GM18499 (cell line): ENCODE results near the gene E2F6.

Source experiments
- ATAC-seq: cut with Tn5 transposase; IDR thresholded peaks from one replicate; pipeline ENCODE4 v1.9.1; 2021; ENCODE audit warnings: moderate number of reproducible peaks; ENCODE audit not compliant: insufficient read depth, unreplicated experiment

E2F6 gene

DNA sequence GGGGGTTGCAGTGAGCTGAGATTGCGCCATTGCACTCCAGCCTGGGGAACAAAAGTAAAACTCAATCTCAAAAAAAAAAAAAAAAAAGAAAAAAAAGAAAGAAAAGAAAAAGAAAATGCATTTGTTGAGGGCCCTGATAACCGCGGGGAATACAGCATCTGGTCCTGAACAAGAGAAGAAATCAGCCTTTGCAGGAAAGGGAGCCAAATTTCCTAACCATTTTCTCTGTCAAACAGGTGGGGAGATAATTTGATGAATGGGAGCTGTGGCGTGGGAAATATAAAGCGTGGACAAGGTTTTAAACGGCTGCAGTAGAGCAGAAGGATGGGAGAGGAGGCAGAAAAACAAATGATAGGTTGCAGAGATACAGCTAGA lies 864 bp downstream of the E2F6 start:
- no peak for ATAC-seq

DNA sequence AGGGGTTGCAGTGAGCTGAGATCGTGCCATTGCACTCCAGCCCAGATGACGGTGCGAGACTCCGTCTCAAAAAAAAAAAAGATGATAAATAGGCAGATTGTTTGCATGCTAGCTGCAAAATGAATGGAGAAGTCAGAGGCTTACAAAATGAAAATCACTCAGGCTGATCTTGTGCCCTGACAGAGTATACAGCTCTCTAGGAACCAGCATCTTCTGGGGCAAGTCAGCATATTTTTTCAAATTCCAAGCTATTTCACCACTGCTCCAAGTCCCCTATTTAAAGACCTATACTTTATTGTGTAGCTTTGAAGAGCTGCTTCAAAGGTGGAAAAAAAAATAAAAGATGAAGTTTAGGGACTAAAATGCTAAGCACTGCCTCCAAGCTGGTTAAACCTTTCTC lies 6.1 kb downstream of the E2F6 start:
- no peak for ATAC-seq

DNA sequence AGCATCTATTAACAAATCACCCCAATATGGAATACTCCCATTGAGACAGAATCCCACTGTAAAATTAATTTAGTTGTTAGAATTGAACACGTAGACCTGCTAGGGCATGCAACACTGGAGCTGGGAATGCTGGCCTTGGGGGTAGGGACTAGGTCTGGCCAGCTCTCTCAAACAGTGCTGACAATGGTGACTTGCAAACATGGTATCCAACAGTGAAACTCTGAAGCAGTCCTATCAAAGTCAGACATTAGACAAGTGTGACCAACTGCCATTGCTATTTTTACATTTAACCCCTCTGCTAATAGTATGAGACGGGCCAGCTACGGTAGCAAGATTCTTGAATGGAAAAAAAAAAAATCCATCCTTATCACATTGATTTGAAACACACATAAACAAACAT lies 7.2 kb downstream of the E2F6 start:
- no peak for ATAC-seq

DNA sequence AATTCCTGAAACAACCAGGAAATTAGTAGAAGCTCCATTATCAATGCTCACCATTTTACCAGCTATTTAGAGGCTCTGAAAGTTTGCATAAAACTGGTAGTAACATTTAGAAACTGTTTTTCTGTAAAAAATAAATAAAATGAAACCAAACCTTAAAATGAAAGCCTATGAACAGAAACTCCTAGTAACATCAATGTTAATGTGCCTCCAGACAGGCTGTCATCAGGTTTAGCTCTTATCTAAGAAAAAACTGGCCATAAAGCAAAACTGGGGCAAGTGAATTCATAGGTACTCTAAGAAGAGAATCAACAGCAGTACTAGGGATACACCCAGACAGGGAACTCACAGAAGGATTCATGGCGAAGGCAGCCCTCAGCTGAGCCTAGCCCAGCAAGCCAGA lies 8.0 kb downstream of the E2F6 start:
- no peak for ATAC-seq

DNA sequence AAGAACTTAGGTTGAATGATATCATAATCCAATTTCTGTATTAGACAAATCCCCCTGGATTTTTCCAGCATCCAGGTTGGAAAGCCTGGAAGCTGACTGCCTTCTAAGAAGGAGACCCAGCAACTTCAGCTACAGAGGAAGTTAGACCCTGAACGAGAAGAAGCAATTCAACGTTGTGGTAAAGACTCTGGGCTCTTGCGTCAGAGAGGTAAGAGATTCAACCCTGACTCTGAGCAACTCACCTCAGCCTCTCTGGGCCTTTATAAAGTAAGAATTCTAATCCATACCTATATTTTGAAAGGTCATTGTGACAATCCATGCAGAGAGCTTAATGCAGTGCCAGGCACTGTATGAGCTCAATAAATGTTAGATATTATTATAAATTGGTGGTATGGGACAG lies 9.7 kb downstream of the E2F6 start:
- no peak for ATAC-seq

DNA sequence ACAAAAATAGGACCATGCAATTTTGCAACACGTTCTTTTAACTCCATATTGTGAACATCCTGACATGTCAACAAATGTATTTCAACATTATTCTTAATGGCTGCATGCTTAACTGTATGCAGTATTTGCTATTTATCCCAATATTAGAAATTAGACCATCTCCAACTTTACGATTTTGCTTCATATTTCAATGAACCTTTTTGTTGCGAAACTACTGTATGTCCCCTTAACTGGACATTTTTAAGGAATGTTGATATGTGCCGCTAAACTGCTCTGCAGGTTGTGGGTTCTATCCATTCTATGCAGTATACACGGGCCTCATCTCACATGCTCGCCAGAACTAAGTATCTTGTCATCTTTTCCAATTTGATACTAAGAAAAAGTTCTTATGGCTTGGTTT lies 11.1 kb downstream of the E2F6 start:
- ATAC-seq: no peak

DNA sequence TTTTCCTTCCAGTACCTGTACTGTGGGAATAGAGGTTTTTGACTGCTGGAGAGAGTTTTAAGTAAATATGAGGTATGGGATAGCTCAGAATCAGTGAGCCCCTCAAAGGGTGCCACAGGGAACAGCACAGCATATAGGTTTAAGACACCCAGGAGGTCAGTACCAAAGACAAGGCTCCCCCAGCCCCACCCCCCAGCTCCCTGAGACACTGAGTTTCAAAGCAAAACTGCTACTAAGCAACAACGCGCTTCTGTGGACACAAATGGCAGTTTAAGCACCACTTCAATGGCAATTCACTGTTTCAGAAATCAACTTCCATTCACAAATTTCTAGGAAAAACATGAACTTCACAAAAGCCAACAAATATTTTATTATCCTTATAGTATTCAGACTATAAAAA lies 15.2 kb downstream of the E2F6 start:
- ATAC-seq: no peak

DNA sequence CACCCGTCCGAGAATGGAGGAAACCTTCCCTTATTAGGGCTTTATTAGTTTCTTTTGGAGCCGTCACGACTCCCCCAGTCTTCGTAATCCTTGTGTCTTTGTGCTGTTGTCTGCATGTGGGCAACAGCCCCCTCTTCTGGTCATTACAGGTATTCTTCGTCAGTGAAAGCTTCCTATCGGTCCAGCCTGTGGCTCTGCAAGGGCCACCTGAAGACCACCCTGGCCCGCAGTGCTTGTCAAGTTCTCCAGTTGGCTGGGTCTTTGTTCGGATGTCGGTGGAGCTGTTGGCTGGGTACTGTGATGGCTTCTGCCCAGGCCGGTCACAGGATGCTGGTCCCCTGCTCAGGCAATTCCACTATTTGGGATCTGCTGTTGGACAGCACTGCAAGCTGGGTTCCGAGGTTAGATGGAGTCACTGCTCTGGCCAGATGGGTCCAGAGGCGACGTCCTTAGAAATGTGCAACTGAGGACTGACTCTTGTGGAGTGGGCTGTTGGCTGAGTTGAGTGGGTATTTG lies 19.2 kb downstream of the E2F6 start:
- ATAC-seq: no peak

DNA sequence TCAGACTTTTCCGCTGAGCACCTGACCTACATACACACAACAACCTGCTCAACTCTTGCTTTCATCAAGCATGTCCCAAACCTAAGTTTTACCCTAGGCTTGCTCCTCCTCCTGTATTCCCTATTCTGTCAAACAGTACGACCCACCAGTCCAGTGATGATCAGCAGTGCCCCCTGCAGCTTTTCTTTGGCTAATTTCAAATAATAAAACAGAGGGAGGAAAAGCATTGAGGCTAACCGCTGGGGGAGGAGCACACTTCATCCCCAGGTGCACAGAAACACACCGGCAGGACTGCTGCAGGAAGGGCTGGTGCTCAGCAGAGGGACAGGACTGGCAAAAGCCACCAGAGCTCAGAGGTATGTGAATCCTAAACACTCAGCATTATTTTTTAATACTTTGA lies 21.2 kb downstream of the E2F6 start:
- ATAC-seq: no peak

DNA sequence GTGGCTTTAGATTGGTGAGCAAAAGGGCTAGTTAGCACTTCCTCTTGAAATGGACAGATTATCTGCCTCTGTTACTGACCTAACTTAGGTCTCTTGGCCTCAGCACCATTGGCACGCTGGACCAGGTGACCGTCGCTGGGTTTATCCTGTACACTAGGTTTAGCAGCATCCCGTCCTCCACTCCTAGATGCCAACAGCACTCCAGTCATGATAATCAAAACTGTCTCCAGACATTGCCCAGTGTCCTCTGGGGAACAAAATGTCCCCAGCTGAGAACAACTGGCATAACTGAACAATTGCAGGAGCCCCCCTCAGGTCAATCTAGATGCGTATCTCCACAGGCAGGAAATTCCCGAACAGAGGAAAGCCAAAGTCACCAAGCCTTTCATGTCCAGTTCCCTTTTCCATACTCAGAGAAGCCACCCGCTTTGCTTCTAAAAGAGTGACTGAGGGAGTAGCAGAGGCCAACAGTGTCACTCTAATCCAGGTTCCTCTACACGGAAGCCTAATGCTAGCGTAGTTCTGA lies 27.3 kb downstream of the E2F6 start:
- ATAC-seq: no peak

DNA sequence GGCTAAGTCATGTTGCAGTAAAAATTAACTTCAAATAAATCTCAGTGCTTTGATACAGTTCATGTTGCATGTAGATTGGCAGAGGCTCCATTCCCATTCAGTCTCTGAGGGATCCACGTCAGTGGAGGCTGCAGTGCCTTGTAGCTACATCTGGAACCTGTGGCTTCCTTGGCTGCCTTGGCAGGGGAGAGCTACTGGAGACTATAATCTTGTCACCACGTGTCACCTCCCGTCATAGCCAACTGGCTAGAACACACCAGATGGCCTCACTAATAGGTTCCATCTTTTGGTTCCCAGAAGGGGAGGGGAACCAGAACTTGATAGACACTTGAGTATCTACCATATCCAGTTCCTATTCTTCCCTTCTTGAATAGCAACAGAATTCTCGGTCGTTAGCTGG lies 28.4 kb downstream of the E2F6 start:
- ATAC-seq: no peak

DNA sequence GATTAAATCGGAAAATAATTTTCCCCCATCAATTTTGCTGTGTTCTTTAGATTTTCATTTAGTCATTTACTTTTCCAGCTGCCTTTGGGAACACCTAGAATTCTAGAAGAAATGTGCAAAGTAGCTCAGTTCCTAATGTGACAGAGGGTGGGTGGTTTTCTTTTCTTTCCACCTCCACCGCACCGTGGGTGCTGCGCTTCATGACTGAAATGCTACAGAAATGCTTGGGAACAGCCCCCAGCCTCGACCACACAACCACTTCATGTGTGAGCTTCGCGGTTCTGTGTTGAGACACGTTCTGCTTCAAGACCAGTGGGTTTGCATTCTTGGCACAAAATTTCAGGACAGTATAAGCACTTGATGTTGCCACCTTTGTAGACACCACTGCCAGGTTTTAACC lies 30.9 kb downstream of the E2F6 start:
- ATAC-seq: no peak

DNA sequence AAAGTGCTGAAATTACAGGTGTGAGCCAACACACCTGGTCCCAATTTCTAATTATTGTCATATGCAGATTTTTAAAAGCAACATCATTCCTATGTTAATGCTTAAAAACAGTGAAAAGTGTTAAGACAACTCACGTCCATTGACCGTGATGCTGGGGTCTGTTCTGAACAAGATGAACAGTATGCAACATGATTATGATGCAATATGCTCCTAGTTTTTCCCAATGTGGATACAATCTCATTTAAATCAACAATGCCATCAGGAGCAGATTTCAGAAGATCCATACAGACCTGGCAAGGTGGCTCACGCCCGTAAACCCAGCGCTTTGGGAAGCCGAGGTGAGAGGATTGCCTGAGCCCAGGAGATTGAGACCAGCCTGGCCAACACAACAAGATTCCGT lies 31.5 kb downstream of the E2F6 start:
- ATAC-seq: no peak

DNA sequence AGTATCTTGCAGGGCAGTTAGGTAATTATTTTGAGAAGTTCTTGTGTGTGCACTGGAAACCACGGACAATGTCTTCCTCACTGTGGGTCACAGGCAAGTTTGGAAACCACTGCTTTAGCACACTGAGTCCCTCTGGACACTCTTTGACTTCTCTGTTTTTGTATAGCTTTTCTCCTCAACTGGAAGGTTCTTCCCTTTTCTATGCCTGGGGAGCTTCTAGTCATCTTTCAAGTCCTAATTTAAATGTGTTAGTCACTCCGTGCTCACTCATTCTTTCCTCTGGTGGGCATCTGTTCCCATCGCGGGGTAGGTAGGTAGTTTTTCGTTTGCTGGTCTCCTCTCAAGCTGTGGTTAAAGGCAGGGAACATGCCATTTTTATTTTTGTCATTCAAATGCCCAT lies 32.1 kb downstream of the E2F6 start:
- no peak for ATAC-seq

DNA sequence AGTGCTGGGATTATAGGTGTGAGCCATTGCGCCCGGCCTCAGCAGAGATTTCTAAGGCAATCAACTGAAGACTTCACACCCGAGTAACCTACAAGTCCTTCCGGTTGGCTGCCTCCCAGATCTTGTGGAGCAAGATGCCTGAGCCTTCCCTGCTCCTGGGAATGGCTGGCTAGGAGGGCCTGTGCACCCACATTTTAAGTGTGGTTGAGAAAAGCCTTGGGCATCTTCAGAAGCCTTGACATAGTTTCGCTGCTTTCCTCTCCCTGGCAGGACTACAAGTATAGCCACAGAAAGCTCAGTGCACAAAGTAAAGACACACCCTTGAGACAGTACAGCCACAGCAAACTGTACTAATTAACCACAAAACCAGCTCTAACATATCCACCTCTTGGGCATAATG lies 35.2 kb downstream of the E2F6 start:
- ATAC-seq: no peak

DNA sequence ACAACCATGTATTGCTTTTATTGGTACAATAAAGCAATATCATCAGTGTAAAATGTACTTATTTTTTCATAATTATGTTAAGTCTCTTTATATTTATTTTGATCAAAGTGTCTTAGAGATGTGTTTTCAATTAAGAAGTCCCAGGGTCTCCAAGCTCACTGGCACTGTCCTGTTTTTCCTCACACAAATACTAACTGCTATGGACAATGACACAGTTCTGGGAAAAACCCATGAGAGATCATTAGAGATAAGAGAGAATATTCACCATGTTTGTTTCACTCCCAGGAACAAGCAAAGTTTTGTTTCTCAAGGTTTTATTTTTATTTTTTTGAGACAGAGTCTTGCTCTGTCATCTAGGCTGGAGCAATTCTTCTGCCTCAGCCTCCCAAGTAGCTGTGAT lies 38.7 kb downstream of the E2F6 start:
- ATAC-seq: no peak

DNA sequence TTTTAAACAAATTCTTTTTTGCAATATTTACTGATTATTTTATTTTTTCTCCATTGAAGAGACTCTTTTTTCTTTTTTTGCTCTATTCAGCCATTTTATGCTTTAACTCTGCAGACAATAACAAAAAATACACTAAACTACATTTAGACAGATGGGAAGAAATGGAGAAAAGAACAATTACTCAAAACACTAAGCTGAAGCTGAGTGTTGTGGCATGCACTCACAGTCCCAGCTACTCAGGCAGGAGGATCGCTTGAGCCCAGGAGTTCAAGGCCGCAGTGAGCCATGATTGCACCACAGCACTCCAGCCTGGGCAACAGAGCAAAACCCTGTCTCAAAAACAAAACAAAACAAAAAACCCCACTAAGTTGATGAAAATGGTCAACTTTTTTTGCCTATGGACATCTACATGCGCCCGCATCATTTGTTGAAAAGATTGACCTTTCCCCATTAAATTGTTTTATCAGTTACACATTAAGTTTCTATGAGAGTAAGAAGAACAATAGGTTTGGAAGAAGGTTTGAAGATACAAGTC lies 43.0 kb downstream of the E2F6 start:
- ATAC-seq: no peak

DNA sequence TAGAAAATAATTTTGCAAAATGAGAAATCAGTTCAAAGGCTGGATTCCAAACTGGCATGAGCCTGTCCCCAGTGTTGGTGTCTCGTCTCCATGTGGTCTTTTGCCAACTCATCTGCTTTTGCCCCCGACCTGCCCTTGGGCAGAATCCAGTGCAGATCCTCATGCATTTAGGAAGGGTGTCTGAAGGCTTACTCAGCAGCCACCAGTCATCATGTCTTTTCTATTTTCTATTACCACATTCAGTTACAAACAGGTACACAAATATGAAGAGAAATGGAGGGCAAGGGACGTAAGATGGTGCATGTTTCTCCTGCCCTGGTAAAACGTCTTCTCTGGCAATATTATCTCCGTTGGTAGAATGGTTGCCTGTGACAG lies 43.5 kb downstream of the E2F6 start:
- no peak for ATAC-seq

DNA sequence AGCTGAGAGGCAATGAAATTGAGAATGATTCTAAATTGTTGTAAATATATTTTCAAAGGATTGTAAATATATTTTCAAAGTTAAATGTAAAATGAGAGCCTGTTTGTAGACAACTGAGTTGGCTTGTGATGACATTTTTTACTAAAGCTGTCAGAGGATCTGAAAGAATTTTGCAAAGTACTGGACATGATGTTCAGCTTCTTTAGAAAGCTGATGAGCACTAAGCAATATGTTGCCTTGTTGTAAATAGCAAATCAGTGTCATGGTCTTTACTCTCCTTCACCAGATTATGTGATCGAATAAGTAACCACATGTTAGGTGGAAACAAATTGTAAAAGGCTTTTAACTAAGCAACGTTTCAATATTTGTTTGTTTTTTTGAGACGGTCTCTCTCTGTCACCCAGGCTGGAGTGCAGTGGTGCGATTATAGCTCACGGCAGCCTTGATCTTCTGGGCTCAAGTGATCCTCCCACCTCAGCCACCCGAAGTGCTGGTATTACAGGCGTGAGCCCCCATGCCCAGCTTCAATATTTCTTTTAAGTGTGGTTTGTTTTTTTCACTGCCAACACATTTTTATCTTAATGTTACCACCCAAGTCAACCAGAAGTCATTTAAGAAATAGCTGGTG lies 44.0 kb downstream of the E2F6 start:
- no peak for ATAC-seq

DNA sequence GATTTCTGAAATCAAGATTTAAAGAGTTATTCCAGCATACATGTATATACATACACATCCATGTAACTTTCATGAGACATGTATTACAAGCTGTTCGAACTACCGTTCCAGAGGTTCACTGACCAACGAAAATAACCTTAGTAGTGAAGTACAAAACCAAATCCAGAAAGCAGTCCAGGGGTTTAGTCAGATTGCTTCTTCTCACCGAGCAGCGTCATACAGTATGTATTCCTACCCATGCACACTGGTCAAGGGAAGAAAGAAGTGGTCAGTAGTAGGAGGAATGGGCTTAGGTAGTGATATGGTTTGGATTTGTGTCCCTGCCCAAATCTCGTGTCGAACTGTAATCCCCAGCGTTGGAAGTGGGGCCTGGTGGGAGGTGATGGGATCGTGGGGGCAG lies 45.3 kb downstream of the E2F6 start:
- no peak for ATAC-seq

DNA sequence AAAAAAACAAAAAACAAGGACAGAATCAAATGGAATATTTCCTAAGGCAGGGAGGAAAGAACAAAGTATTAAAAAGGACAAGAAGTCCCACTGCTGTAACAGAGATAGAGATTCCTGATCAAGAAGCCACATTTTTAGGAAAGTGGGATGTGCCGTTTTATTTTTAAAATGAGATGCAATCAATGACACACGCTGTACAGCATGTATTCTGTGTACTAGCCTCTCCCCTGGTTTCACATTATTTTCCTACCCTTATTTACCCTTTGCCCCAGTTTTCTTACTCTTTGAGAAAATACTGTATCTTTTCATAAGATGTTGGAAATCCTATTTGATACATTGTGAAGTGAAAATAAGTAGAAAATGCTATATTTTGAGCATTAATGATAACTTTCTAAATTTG lies 45.8 kb downstream of the E2F6 start:
- no peak for ATAC-seq

DNA sequence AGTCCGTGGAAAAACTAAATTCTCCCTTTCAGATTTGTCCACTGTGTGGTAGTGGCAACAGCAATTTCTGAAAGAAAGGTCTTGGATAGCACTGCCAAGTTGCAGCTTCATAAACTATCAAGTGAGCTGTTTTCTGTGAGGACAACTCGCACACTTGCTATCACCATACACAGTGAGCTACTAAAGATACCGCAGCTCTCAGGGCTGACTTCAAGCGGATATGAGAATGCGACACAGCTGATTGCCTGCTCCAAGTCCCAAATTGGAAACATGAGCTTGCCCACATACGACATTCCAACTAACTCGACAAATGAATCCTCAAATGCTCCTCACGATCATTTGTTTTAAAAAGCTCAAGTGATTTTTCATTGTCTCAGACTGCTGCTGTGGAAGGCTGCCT lies 46.2 kb downstream of the E2F6 start:
- no peak for ATAC-seq
